WTC11 (cell line): Measurements from ENCODE around the gene OGFR. TPM values are rescaled to one million over a fixed set of nuclear protein-coding genes. Genes with fewer than 3 reads are reported as not detected.

ENCODE experiments used
- ATAC-seq: fragments of 200-7000 bp; cut with Tn5 transposase; 2 replicates; pipeline ENCODE4 v1.10.0; 2021; ENCODE audit warnings: mild to moderate bottlenecking, moderate library complexity
- CTCF ChIA-PET: fragments of 300-600 bp; sonication (Branson Sonifier 250); formaldehyde crosslinking; loops from one replicate; lab custom pipeline; 2021; ENCODE audit warnings: antibody characterized with exemption; lab: Charles Lee
- POLR2A ChIA-PET: fragments of 350-600 bp; sonication (Branson Sonifier 250); formaldehyde crosslinking; loops from one replicate; lab custom pipeline; 2021; ENCODE audit warnings: antibody characterized with exemption; lab: Charles Lee
- DNase-seq: peaks from one replicate; pipeline ENCODE4 v3.0.0; 2021; ENCODE audit warnings: low spot score
- H3K27ac Mint-ChIP-seq: 2 replicates; pipeline ENCODE4 v1.8.0; 2021; ENCODE audit warnings: mixed read lengths
- H3K27me3 Mint-ChIP-seq: 2 replicates; pipeline ENCODE4 v1.8.0; 2021; ENCODE audit warnings: low read depth, mild to moderate bottlenecking, moderate library complexity, mixed read lengths
- H3K36me3 Mint-ChIP-seq: 2 replicates; pipeline ENCODE4 v1.8.0; 2021; ENCODE audit warnings: mixed read lengths
- H3K4me1 Mint-ChIP-seq: 2 replicates; pipeline ENCODE4 v1.8.0; 2022; ENCODE audit warnings: mixed read lengths
- H3K4me3 Mint-ChIP-seq: 2 replicates; pipeline ENCODE4 v1.8.0; 2021; ENCODE audit warnings: mild to moderate bottlenecking, moderate library complexity, mixed read lengths
- H3K9me3 Mint-ChIP-seq: 2 replicates; pipeline ENCODE4 v1.8.0; 2021; ENCODE audit warnings: mixed read lengths
- CTCF ChIP-seq: fragments of 200-600 bp; IDR thresholded peaks from 2 replicates; pipeline ENCODE4 v1.8.0; 2022; ENCODE audit warnings: antibody characterized with exemption
- FOXP1 ChIP-seq: sonication (generic); formaldehyde crosslinking; IDR thresholded peaks from 2 replicates; pipeline ENCODE4 v1.8.0; 2022; ENCODE audit warnings: missing genetic modification reagents, mild to moderate bottlenecking, moderate library complexity, borderline replicate concordance
- JUN ChIP-seq: sonication (generic); formaldehyde crosslinking; IDR thresholded peaks from 2 replicates; pipeline ENCODE4 v1.8.0; 2023; ENCODE audit warnings: mild to moderate bottlenecking, missing genetic modification reagents
- MYBL2 ChIP-seq: sonication (generic); formaldehyde crosslinking; IDR thresholded peaks from 2 replicates; pipeline ENCODE4 v1.8.1; 2023; ENCODE audit warnings: mild to moderate bottlenecking, moderate library complexity, missing genetic modification reagents
- NFATC4 ChIP-seq: fragments of 250-450 bp; sonication (Bioruptor Pico); IDR thresholded peaks from 2 replicates; pipeline ENCODE4 v1.9.0; 2021; ENCODE audit warnings: mild to moderate bottlenecking
- NR1H2 ChIP-seq: sonication (generic); formaldehyde crosslinking; IDR thresholded peaks from 2 replicates; pipeline ENCODE4 v1.9.0; 2021; ENCODE audit warnings: mild to moderate bottlenecking, moderate library complexity, missing genetic modification reagents
- OVOL2 ChIP-seq: fragments of 250-450 bp; sonication (Bioruptor Pico); IDR thresholded peaks from 2 replicates; pipeline ENCODE4 v1.9.0; 2021; ENCODE audit warnings: mild to moderate bottlenecking, borderline replicate concordance
- PRRX2 ChIP-seq: fragments of 250-450 bp; sonication (Bioruptor Pico); IDR thresholded peaks from 2 replicates; pipeline ENCODE4 v1.8.0; 2021; ENCODE audit warnings: mild to moderate bottlenecking
- SOX15 ChIP-seq: fragments of 250-450 bp; sonication (Bioruptor Pico); IDR thresholded peaks from 2 replicates; pipeline ENCODE4 v1.9.0; 2021; ENCODE audit warnings: mild to moderate bottlenecking
- TEAD1 ChIP-seq: sonication (generic); formaldehyde crosslinking; IDR thresholded peaks from 2 replicates; pipeline ENCODE4 v1.8.0; 2022; ENCODE audit warnings: mild to moderate bottlenecking, missing genetic modification reagents
- TEAD4 ChIP-seq: sonication (generic); formaldehyde crosslinking; IDR thresholded peaks from 2 replicates; pipeline ENCODE4 v1.8.0; 2022; ENCODE audit warnings: mild to moderate bottlenecking, missing genetic modification reagents
- ZNF219 ChIP-seq: sonication (generic); formaldehyde crosslinking; IDR thresholded peaks from 2 replicates; pipeline ENCODE4 v1.8.0; 2023; ENCODE audit warnings: missing genetic modification reagents, mild to moderate bottlenecking, borderline replicate concordance
- ZNF532 ChIP-seq: fragments of 250-450 bp; sonication (Bioruptor Pico); IDR thresholded peaks from 2 replicates; pipeline ENCODE4 v1.9.0; 2021; ENCODE audit warnings: mild to moderate bottlenecking, borderline replicate concordance
- total RNA-seq: library from RNA; stranded (reverse); gene quantifications from 3 replicates; pipeline ENCODE4 v1.2.3, GENCODE V29; 2021
- TF ChIP-seq, protein P1 (sequence below): sonication (generic); formaldehyde crosslinking; IDR thresholded peaks from 2 replicates; pipeline ENCODE4 v1.8.1; 2023; ENCODE audit warnings: mild to moderate bottlenecking, missing genetic modification reagents, moderate library complexity
- TF ChIP-seq, protein P2 (sequence below): fragments of 250-450 bp; sonication (Bioruptor Pico); IDR thresholded peaks from 2 replicates; pipeline ENCODE4 v1.9.0; 2021; ENCODE audit warnings: moderate library complexity, mild to moderate bottlenecking, inconsistent platforms, borderline replicate concordance
- TF ChIP-seq, protein P3 (sequence below): sonication (generic); formaldehyde crosslinking; conservative IDR thresholded peaks from 2 replicates; pipeline ENCODE4 v1.8.1; 2023; ENCODE audit warnings: mild to moderate bottlenecking, low read depth, missing genetic modification reagents, moderate library complexity

OGFR gene
- total RNA-seq, 1 experiment from 2014 or later = 43.3 TPM

- TF ChIP-seq ZNF532 (CRISPR knock-in tag) (no peak), JUN (CRISPR knock-in tag) (no peak), ZNF219 (CRISPR knock-in tag) (no peak), OVOL2 (CRISPR knock-in tag) (no peak), SOX15 (CRISPR knock-in tag) (no peak)
- TF ChIP-seq, protein P1, sequence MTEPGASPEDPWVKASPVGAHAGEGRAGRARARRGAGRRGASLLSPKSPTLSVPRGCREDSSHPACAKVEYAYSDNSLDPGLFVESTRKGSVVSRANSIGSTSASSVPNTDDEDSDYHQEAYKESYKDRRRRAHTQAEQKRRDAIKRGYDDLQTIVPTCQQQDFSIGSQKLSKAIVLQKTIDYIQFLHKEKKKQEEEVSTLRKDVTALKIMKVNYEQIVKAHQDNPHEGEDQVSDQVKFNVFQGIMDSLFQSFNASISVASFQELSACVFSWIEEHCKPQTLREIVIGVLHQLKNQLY (CRISPR knock-in tag) = no peak
- TF ChIP-seq, protein P2, sequence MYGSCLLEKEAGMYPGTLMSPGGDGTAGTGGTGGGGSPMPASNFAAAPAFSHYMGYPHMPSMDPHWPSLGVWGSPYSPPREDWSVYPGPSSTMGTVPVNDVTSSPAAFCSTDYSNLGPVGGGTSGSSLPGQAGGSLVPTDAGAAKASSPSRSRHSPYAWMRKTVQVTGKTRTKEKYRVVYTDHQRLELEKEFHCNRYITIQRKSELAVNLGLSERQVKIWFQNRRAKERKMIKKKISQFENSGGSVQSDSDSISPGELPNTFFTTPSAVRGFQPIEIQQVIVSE = no peak
- TF ChIP-seq, all 79 proteins: peak for 0
Measured at GRCh38 chr20:62829231-62830230, 24.9 kb downstream of the OGFR start (continued).

DNA sequence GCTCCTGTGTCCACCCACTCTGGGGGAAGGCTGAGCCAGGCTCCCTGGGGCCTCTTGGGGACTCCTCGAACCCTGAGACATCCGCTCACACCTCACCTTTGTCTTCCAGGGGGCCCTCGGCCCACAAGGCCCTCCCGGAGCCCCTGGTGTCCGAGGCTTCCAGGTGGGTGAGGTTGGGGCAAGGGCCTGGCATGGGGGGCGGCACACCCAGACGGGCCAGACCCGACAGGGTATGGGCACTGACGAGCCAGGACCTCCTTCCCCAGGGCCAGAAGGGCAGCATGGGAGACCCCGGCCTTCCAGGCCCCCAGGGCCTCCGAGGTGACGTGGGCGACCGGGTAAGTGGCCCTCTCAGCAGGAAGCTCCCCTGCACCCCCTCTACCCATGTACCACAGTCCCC lies 25.6 kb downstream of the OGFR start:
- CTCF ChIA-PET = no interaction called here

GRCh38 chr20:62830821-62831220 lies 26.2 kb downstream of the OGFR start:
- DNase-seq (no peak), ATAC-seq (no peak)
- Mint-ChIP-seq H3K27ac (no peak overlapping the region), H3K4me1 (peaks cover 19% of the 10 kb centered on the region), H3K9me3 (no peaks in the 10 kb centered on the region), H3K36me3 (peaks cover 6% of the 10 kb centered on the region; the same call in 1 of the 2 replicates), H3K27me3 (no peaks in the 10 kb centered on the region), H3K4me3 (no peak overlapping the region)
- no peak for TF ChIP-seq NR1H2 (CRISPR knock-in tag)
- TF ChIP-seq, protein P3, sequence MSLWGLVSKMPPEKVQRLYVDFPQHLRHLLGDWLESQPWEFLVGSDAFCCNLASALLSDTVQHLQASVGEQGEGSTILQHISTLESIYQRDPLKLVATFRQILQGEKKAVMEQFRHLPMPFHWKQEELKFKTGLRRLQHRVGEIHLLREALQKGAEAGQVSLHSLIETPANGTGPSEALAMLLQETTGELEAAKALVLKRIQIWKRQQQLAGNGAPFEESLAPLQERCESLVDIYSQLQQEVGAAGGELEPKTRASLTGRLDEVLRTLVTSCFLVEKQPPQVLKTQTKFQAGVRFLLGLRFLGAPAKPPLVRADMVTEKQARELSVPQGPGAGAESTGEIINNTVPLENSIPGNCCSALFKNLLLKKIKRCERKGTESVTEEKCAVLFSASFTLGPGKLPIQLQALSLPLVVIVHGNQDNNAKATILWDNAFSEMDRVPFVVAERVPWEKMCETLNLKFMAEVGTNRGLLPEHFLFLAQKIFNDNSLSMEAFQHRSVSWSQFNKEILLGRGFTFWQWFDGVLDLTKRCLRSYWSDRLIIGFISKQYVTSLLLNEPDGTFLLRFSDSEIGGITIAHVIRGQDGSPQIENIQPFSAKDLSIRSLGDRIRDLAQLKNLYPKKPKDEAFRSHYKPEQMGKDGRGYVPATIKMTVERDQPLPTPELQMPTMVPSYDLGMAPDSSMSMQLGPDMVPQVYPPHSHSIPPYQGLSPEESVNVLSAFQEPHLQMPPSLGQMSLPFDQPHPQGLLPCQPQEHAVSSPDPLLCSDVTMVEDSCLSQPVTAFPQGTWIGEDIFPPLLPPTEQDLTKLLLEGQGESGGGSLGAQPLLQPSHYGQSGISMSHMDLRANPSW (CRISPR knock-in tag) = no peak
- TF ChIP-seq CTCF = no peak
- TF ChIP-seq MYBL2 = no peak
- ChIA-PET CTCF (interaction anchor here (1.5 kb wide), 1 partner anchor 15 kb away, joined by 3 read pairs; no protein-coding TSS in a partner anchor), POLR2A (interaction anchor here (1.1 kb wide), 1 partner anchor 15 kb away, joined by 4 read pairs; no protein-coding TSS in a partner anchor)

More for the DNA sequence above, 25.6 kb downstream of the OGFR start:
- Mint-ChIP-seq H3K27me3 (no peaks in the 10 kb centered on the region), H3K4me1 (peaks cover 19% of the 10 kb centered on the region), H3K36me3 (peaks cover 6% of the 10 kb centered on the region; the same call in 1 of the 2 replicates), H3K27ac (no peak overlapping the region), H3K9me3 (no peaks in the 10 kb centered on the region), H3K4me3 (no peak overlapping the region)
- TF ChIP-seq TEAD4 (CRISPR knock-in tag) = no peak
- TF ChIP-seq FOXP1 (CRISPR knock-in tag) = no peak
- no peak for TF ChIP-seq OVOL2 (CRISPR knock-in tag)
- no peak for TF ChIP-seq PRRX2 (CRISPR knock-in tag)
- TF ChIP-seq NFATC4 = no peak
- TF ChIP-seq TEAD1 (CRISPR knock-in tag) = no peak
- TF ChIP-seq MYBL2 = no peak
- DNase-seq (no peak), ATAC-seq (no peak)
- POLR2A ChIA-PET = no interaction called here
